Sigmoid colon (tissue), 7 donors: ENCODE data around the gene MSH4. TPM values are rescaled to one million over a fixed set of nuclear protein-coding genes. Genes with fewer than 3 reads are reported as not detected.

ENCODE experiments used
- DNase-seq: peaks from one replicate; pipeline ENCODE4 v3.0.0-alpha.2; 2019
- H3K27ac ChIP-seq, 4 donors: fragments of 200-600 bp; sonication (generic); one replicate each; pipeline ENCODE4 v1.5.1; 2016 to 2019; ENCODE audit warnings: mild to moderate bottlenecking in 1 of 4
- H3K27me3 ChIP-seq, 3 donors: fragments of 200-600 bp; sonication (generic); one replicate each; pipeline ENCODE4 v1.5.1; 2019; ENCODE audit warnings: mild to moderate bottlenecking in 1 of 3
- H3K36me3 ChIP-seq, 4 donors: fragments of 200-600 bp; sonication (generic); one replicate each; pipeline ENCODE4 v1.5.1; 2016 to 2019
- H3K4me1 ChIP-seq, 4 donors: fragments of 200-600 bp; sonication (generic); one replicate each; pipeline ENCODE4 v1.5.1; 2017 to 2019
- H3K4me3 ChIP-seq, 4 donors: fragments of 200-600 bp; sonication (generic); one replicate each; pipeline ENCODE4 v1.5.1; 2017 to 2019; ENCODE audit warnings: mild to moderate bottlenecking in 2 of 4, moderate library complexity in 1 of 4
- H3K9me3 ChIP-seq, 4 donors: fragments of 200-600 bp in 3 of 4; sonication (generic) in 3 of 4; one replicate each; pipeline versions ENCODE4 v1.5.1 to v1.6.1; 2013 to 2019
- CTCF ChIP-seq, 4 experiments: fragments of 450-650 bp in 3 of 4; fragments of 200-600 bp in 1 of 4; IDR thresholded peaks; one replicate each; pipeline ENCODE4 v1.5.1; 2016 to 2019; ENCODE audit warnings: antibody characterized with exemption in 4 of 4, mild to moderate bottlenecking in 3 of 4, moderate library complexity in 2 of 4
- EP300 ChIP-seq, 4 donors: sonication (generic); formaldehyde crosslinking; IDR thresholded peaks; one replicate each; pipeline ENCODE4 v1.6.1; 2017; ENCODE audit warnings: antibody characterized with exemption in 4 of 4
- POLR2A ChIP-seq, 2 donors: fragments of 450-650 bp; IDR thresholded peaks; one replicate each; pipeline ENCODE4 v1.6.1; 2016; ENCODE audit warnings: antibody characterized with exemption in 2 of 2, mild to moderate bottlenecking in 2 of 2, moderate library complexity in 2 of 2
- POLR2AphosphoS5 ChIP-seq, 4 donors: sonication (generic); formaldehyde crosslinking; IDR thresholded peaks; one replicate each; pipeline ENCODE4 v1.6.1; 2017; ENCODE audit warnings: antibody characterized with exemption in 4 of 4
- WGBS, 2 donors: extraction: QIAGEN DNeasy Blood & Tissue Kit; methylation state at CpG; one replicate each; pipeline ENCODE4 v1.1.7; 2013; 5-methylcytosine and 5-hydroxymethylcytosine counted together
- intact Hi-C: fragments of 100-400 bp; cut with DNase I; formaldehyde crosslinking; loops from one replicate; pipeline ENCODE4 v1.15.1; 2023
- polyA plus RNA-seq, 3 donors: library from polyadenylated mRNA; stranded (reverse); fragments of 200-250 nt; gene quantifications; one replicate each; pipeline ENCODE4 v1.2.3, GENCODE V29; 2013
- total RNA-seq, 4 donors: library from RNA; depleted of rRNA; stranded (reverse); fragments of >200 nt; gene quantifications; one replicate each; pipeline ENCODE4 v1.1.0, GENCODE V29; 2016
- donor health status: healthy with polysubstance abuse.
- donor health status: Bipolar disorder and iron deficiency.
- donor health status: healthy.

Gene MSH4
- total and polyA plus RNA-seq, 7 donors = 0.07 to 0.71 (median 0.53) TPM; not detected in 3

GRCh38 chr1:75901371-75901770, 104.7 kb downstream of the MSH4 start:
- 8 to 52% methylated on average over 1 of the region's 1 CpG for WGBS, 2 donors

DNA sequence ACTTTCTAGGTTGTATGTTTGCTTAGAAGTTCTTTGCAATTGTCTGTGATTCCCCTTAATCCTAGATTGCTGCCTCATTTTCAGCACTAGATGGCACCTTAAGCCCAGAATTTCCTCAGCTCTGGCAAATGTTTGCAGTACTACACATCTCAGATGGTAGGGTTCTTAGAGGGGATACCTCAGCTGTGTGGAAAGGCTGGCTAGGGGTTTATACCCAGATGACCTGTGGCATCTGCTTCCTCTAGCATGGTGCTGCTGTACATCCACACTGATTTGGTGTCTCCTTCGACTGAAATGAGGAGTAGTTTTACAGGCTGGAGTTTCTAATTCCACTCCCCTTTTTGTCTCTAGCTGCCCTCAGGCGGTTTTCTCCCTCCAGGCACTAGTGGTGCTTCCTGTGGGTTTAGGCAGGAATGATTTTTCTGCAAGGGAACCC, 112.1 kb downstream of the MSH4 start:
- Histone ChIP-seq H3K4me3 (no peak overlapping the region), H3K27ac (no peak overlapping the region), H3K4me1 (no peaks in the 10 kb centered on the region), H3K9me3 (no peaks in the 10 kb centered on the region), H3K27me3 (no peaks in the 10 kb centered on the region), H3K36me3 (no peaks in the 10 kb centered on the region)
- intact Hi-C loops = no loop called here
- WGBS, 2 donors = 48 to 52% methylated on average over 2 of the region's 2 CpGs
- DNase-seq = no peak
- TF ChIP-seq CTCF (IDR thresholded peaks at IDR 0.05) (no peak), POLR2AphosphoS5 (IDR thresholded peaks at IDR 0.05) (no peak), EP300 (IDR thresholded peaks at IDR 0.05) (no peak), POLR2A (IDR thresholded peaks at IDR 0.05) (no peak)

More at GRCh38 chr1:75901371-75901770, 104.7 kb downstream of the MSH4 start:
- H3K27ac ChIP-seq = no peak overlapping the region
- TF ChIP-seq POLR2A (IDR thresholded peaks at IDR 0.05) (no peak), CTCF (IDR thresholded peaks at IDR 0.05) (no peak), EP300 (IDR thresholded peaks at IDR 0.05) (no peak), POLR2AphosphoS5 (IDR thresholded peaks at IDR 0.05) (no peak)
- H3K4me3 ChIP-seq = no peak overlapping the region
- DNase-seq = no peak
- no peaks in the 10 kb centered on the region for H3K4me1 ChIP-seq
- H3K9me3 ChIP-seq = no peaks in the 10 kb centered on the region
- intact Hi-C loops = no loop called here
- H3K27me3 ChIP-seq = no peaks in the 10 kb centered on the region
- no peaks in the 10 kb centered on the region for H3K36me3 ChIP-seq

- Histone ChIP-seq H3K4me3 (no peak overlapping the region), H3K36me3 (no peaks in the 10 kb centered on the region), H3K27me3 (no peaks in the 10 kb centered on the region), H3K27ac (no peak overlapping the region), H3K9me3 (no peaks in the 10 kb centered on the region), H3K4me1 (no peaks in the 10 kb centered on the region)
- DNase-seq = no peak
- intact Hi-C loops = no loop called here
- WGBS, 2 donors = 76 to 79% methylated on average over 2 of the region's 2 CpGs
- no peak for TF ChIP-seq EP300 (IDR thresholded peaks at IDR 0.05)
- TF ChIP-seq POLR2A (IDR thresholded peaks at IDR 0.05) = no peak
- no peak for TF ChIP-seq POLR2AphosphoS5 (IDR thresholded peaks at IDR 0.05)
- TF ChIP-seq CTCF (IDR thresholded peaks at IDR 0.05) = no peak
Observed at GRCh38 chr1:75916834-75917233, 120.2 kb downstream of the MSH4 start.

DNA sequence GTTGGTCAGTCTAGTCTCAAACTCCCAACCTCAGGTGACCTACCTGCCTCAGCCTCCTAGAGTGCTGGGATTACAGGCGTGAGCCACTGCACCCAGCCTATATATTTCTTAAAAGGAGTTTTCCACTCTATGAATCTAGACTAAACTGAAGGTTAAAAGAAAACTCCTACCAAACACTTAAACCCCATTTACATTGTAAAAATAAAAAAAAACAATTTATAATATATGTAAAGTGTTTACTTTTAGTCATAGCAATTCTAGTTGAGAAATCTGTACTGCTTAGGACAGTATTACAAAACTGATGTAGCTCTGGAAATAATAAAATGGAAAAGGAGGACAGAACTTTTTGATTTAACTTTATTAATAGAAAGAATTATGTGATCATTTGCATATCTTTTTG, 126.0 kb downstream of the MSH4 start:
- Histone ChIP-seq H3K4me1 (no peaks in the 10 kb centered on the region), H3K4me3 (no peak overlapping the region), H3K27me3 (no peaks in the 10 kb centered on the region), H3K27ac (no peak overlapping the region), H3K9me3 (peaks cover 0 to 1% (median 0%) of the 10 kb centered on the region in 4 donors), H3K36me3 (no peaks in the 10 kb centered on the region)
- no peak for TF ChIP-seq EP300 (IDR thresholded peaks at IDR 0.05)
- no peak for TF ChIP-seq POLR2A (IDR thresholded peaks at IDR 0.05)
- no peak for TF ChIP-seq CTCF (IDR thresholded peaks at IDR 0.05)
- no peak for TF ChIP-seq POLR2AphosphoS5 (IDR thresholded peaks at IDR 0.05)
- WGBS, 2 donors = 93 to 95% methylated on average over 1 of the region's 1 CpG
- intact Hi-C loops = no loop called here
- no peak for DNase-seq

DNA sequence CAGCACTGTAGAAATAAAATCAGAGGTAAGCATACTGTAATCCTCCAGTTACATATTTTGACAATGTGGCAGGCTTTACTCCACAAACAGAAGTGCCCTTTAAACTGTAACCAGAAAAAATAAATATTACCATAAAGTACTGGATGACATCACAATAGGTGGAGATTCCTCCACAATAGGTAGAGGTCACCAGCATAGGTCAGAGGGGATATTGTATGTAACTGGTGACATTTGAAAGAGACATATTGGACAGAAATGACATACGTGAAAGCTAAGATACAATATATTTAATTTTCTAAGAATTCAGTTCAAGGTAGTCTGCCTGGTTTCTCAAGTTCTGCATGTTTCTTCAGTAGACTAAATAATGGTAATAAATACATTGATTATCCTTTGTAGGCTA, 135.6 kb downstream of the MSH4 start, which contains the start of gene ASB17:
Gene ASB17, minus strand, starts transcription at position 101 of the 400 bp plus-strand sequence. CDS start 113 bp downstream, outside the sequence.
- no peaks in the 10 kb centered on the region for H3K4me1 ChIP-seq
- peaks cover 0 to 1% (median 0%) of the 10 kb centered on the region in 4 donors for H3K9me3 ChIP-seq
- no peak for DNase-seq
- WGBS, 2 donors = 88 to 94% methylated on average over 1 of the region's 1 CpG
- no peak within 1 kb of the TSS for H3K27ac ChIP-seq
- no peaks in the 10 kb centered on the region for H3K27me3 ChIP-seq
- TF ChIP-seq EP300 (IDR thresholded peaks at IDR 0.05) = no peak
- TF ChIP-seq POLR2A (IDR thresholded peaks at IDR 0.05) = no peak
- TF ChIP-seq POLR2AphosphoS5 (IDR thresholded peaks at IDR 0.05) = no peak
- TF ChIP-seq CTCF (IDR thresholded peaks at IDR 0.05) = no peak
- no peak within 1 kb of the TSS for H3K4me3 ChIP-seq
- intact Hi-C loops = no loop called here
- H3K36me3 ChIP-seq = no peaks in the 10 kb centered on the region
